HG03432 (cell line): ENCODE results near the gene SRPK2.

Experiments used
- ATAC-seq: cut with Tn5 transposase; IDR thresholded peaks from one replicate; pipeline ENCODE4 v1.9.1; 2021; ENCODE audit warnings: mild to moderate bottlenecking, moderate library complexity; ENCODE audit not compliant: unreplicated experiment

Gene SRPK2

DNA sequence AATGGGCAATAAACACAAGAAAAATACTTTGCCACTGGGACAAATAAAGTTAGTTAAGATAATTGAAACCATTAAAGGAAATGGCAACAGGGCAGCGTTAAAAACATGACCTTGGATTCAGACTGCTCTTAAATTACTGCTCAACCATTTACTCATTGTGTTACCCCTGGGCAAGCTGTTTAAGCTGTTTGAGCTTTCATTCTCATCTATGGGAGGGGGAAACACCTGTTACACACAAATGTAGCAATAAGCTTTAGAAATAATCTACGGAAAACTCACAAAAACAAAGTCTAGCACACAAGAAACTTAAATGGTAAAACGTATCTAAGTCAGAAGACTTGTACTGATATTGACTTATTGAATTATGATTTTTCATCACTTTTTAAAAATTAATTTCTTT lies 237.6 kb downstream of the SRPK2 start:
- no peak for ATAC-seq

DNA sequence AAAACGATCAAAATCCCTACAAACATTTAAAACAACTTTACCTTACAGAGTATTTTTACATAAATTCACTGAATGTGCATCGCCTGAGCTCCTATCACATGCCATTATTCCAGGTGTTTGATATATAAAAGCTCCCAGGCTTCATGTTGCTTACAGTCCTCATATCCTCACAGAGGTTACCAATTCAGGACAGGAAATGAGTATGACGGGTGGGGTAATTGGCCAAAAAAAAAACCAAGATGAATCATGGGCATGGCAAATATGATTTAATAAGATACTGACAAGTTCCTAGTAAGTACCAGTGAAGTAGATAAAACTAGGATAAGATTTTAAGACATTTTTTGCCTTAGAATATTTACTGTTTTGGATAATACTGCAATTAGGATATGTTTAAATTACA lies 238.9 kb downstream of the SRPK2 start:
- no peak for ATAC-seq

DNA sequence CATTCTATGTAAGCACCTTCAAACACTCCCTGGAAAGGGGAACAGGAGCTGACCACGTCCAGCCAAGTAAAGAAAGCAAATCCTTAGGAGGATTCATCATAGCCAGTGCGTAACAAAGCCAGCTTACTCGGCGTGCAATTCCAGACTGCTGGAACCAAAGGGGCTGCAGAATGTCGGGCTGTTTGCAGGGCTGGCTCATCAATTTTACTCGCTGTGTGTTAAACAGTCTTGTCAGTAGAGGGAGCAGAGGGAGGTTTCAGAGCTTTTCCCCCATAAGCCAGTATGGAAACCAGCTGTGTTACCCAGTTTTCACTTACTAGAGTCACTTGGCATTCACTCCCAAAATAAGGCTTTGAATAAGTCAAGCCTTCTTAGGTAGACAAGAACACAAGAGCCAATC lies 247.7 kb downstream of the SRPK2 start:
- no peak for ATAC-seq

DNA sequence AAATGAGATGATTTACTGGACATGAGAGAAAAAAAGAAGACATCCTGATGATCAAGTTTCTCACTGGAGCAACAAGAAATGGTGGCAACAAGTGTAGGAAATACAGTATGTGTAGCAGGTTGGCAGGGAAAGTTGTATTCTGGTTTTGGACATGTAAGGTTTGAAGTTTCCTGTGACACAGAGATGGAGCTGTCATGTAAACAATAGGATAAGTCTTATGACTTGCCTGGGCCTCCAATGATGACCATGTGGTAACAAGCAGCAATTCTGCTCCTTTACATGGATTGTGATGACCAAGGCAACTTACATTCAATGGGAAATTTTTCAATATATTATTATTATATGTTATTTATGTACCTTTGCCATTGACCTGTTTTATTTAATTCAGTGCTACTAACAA lies 249.3 kb downstream of the SRPK2 start:
- no peak for ATAC-seq

DNA sequence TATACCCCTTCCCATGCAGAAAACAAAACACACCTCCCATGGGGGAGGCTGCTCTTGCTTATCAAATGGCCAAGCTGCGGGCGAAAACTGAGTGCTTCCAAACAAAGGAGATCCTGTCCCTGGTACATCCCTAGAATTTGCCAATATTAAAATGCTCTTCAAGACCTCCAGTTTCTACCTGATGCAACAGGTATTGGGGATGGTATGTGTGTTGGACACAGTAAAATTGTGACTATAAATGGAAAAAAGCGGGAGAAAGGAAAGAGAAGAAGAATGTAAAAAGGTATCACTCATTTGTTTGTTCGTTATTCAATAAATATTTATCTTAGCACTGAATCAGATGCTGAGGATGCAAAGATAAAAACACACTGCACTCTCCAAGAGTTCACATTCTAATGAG lies 250.8 kb downstream of the SRPK2 start:
- no peak for ATAC-seq

DNA sequence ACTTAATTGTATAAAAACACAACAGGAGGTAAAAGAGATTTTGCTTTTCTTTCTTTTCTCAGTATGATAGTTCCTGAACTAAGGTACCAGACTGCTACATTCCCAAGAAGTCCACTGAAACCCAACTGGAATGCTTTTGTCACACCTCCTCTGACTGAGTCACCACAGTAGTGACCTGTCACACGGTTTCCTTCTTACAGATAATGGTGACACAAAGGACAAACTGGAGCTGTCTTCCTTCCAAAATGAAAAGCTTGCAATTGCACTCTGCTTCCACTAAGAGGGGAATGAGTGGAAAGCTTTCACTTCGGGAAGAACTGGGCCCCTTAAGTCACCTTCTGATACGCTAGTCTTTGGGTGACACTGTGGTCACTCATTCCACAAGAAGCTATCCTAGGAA lies 252.5 kb downstream of the SRPK2 start:
- no peak for ATAC-seq

DNA sequence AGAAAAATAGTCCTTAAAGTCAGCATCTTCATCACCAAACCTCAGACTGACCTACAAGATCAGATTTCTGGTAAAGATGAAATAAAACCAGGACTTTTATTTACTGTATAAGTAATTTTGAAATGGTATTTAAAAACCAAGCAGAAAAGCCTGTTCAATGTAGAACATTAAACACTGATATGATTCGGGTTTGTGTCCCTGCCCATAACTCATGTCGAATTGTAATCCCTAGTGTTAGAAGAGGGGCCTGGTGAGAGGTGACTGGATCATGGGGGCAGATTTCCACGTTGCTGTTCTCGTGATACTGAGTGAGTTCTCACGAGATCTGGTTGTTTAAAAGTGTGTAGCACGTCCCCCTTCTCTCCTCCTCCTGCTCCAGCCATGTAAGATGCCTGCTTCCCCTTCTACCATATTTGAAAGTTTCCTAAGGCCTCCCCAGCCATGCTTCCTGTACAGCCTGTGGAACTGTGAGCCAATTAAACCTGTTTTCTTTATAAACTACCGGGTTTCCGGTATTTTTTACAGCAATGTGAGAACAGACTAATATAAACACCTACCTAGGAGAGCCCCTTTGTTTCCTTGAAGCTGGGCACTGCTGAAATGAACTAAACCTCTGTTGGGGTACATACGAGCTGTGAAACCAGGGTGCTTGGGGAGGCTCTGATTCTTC lies 254.6 kb downstream of the SRPK2 start:
- ATAC-seq = no peak

DNA sequence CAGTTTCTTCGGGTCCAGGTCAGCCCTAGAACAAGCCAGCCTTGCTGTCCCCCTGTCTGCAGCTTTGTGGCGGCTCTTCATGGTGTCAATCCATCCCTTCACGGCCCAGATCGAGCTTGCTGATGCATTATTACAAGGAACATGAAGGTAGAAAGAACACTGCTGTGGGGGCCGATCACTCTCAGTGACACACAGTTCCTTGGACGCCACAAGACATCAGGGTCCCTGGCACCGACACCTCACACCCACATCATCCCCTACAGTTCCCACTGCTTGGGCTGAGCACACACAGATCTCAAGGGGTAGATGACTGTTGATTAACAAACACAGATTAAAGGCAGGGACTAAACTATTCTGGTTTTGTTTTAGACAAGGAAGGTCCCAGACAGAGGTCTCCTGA lies 255.4 kb downstream of the SRPK2 start:
- ATAC-seq = no peak

DNA sequence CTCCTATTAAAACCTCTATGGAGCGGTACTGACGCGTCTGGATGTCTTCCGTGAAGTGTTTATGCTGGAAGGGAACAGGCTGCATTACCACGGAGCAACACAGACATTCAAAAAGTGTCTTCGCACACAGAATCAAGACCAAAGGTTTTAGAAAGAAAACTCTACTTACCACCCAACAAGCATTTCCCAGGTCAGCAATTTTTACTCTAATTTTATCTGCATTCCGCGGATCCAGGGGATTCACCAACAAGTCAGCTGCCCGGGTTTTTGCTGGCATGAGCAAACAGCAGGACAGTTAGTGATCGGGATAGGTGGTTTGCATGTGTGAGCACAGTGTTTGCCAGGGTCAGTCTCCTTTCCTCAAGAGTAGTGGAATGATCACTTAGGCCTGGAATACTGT lies 255.9 kb downstream of the SRPK2 start:
- ATAC-seq = no peak

DNA sequence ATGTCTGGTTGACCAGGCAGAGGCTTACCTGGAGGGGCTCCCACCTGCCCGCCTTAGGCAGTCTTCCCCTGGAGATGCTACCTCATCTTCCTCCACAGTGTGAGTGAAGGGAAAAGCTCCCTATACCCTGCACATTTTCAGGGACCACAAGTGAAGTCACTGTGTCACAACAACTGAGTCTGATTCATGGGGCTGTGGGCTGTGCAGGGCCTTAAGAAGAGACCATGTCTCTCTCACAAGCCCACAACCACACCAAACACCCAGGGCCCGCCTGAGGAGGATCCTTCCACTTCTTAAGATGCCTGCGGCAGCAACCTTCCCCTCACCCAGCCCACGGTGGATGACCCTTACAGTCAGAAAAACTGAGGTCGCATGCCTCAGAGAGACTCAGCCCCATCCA lies 256.4 kb downstream of the SRPK2 start:
- ATAC-seq = no peak

DNA sequence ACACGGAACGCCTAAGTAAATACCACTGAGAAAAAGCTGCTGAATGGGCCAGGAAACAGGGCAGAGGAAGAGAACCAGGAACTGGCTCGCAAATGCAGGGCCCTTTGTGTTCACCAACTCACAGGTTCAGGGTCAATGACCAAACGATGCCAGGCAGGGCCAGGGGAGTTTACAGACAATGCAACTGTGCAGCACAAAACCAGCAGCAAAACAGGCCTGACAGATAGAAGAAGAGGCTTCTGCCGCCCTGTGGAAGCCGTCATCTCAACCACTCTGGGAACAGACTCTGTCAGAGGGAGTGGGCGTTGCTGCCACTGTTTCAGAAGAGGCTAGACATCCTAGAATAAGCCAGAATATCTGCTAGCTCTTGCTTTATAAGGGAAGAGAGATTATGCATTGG lies 256.8 kb downstream of the SRPK2 start:
- ATAC-seq = no peak

DNA sequence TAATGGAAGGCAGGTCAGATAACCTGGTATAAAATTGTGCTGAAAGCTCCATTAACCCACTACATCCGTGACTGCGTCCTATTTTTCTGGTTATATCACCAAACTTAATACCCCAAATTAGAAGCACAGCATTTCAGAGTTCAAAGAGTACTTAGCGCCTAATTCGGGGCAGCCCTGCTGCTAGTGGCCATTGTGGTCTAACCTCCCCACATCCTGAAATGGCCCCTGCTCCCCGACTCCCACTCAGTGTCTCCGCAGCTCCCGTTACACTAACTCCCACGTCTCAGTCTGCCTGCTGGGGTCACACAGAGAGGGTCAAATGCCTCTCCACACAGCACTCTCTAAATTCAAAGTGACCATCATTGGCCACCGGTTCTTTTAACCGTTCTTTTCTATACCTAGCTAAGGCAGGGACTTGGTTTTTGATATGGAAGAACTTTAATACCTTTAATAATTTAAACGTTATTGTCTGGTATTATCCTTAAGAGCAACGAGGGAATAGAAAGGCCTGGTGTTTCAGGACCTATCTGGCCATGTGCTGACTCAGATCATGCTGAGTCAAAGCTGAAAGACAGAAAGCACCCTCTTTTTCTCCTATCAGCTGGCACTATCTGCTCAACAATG lies 257.6 kb downstream of the SRPK2 start:
- peak; percentile 87 for ATAC-seq

DNA sequence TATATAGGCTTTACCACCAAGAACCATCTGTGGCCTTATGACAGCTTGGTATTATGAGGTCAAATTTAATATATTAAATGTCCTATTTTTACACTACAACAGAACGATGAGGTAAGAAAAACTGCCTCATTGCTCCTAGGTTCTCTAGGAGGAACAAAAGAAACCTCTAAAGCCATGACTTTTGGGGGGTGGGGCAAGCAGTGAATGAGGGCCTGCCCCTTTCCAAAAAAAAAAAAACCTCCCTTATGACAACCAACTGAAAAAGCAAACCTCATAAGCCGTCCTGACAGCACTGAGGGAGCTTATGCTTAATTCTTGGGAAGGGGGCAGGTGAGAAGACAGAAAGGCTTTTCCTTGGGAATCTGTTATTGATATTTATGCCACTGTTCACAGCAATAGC lies 258.1 kb downstream of the SRPK2 start:
- ATAC-seq = no peak

DNA sequence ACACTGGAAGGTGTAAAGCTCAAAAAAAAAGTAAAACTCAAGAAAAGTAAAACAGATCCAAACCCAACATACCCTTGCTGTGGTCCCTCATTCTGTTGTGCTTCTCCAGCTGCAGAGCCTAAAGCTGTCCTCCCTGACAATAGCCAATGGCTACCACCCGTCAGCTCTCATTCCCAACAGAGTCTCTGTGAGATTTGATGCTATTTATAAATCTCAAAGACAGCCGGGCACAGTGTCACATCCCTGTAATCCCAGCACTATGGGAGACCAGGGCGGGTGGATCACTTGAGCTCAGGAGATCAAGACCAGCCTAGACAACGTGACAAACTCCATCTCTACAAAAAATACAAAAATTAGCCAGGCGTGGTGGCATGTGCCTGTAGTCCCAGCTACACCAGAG lies 258.7 kb downstream of the SRPK2 start:
- no peak for ATAC-seq

DNA sequence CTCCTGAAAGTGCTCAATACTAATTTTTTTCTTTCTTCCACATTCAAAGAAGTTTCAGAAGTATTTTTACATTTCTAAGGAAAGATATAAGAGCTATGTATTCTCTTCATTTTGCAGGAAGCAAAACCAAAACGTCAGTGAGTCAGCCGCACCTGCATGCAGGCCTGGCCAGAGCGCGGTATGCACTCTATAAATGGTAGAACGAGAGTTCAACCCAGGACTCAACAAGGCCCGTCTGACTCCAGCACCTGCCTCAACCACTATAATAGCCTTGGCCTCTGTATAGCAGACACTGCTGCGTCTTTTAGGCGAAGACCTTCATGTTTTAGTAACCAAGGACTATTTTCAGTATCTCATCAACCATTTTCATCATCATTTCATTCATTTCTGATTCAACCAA lies 261.5 kb downstream of the SRPK2 start:
- ATAC-seq = no peak

DNA sequence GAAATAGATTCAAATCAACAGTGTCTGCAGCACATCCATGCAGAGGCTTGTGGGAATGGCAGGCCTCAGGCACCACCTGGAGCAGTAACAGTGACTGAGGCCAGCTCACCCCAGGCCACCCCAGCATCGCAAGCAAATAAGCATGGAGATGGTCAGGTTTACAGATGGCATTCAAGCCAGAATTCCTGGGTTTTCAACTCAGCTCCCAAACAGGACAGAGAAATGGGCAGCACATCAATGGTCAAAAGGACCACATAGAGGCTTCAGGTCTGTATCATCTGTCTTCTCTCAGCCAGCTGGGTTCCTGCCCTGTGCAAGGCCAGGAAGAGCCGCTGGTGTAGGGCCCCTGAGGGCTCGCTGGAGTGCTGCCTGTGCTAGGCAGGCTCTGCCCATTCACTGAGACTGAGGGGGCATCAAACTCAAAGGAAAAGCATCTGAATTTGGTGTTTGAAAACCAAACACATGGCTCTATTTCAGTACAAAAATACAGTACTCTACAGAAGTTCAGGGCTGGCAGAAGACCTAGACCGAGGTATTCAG lies 262.2 kb downstream of the SRPK2 start:
- no peak for ATAC-seq

DNA sequence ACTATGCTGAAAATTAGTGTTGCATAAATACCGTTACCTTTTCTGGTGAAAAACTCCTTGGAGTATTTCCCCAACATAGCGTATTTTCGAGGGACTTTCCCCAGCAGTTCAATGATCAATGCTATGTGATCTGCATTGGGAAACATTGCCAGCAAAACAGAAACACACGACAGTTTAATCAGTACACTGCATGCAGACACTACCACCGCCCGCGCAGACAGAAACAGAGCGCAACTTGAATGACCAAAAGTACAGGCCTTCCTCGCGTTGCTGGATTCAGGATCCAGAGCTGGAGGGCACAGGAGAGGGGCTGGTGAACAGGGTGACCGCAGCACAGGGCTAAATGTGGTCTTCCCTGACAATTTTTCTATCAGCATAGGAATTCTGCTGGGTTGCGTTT lies 263.0 kb downstream of the SRPK2 start:
- no peak for ATAC-seq

DNA sequence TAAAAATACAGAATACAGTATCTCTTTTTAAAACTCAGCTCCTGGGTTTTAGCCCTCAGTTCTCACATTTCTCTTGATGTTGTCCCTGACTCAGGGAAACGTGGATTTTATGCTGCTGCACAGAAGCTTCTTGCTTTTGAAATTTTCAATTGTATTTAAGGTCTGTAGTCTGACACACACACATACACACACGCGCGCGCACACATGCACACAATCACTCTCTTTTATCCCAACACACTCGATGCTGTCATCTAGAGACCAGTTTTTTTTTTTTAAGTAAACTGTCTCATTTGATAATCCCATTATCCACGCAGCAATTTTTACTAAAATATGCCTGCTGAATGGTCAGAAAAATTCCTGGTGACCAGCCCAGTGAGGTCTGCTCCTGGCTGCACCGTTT lies 266.1 kb downstream of the SRPK2 start:
- no peak for ATAC-seq

DNA sequence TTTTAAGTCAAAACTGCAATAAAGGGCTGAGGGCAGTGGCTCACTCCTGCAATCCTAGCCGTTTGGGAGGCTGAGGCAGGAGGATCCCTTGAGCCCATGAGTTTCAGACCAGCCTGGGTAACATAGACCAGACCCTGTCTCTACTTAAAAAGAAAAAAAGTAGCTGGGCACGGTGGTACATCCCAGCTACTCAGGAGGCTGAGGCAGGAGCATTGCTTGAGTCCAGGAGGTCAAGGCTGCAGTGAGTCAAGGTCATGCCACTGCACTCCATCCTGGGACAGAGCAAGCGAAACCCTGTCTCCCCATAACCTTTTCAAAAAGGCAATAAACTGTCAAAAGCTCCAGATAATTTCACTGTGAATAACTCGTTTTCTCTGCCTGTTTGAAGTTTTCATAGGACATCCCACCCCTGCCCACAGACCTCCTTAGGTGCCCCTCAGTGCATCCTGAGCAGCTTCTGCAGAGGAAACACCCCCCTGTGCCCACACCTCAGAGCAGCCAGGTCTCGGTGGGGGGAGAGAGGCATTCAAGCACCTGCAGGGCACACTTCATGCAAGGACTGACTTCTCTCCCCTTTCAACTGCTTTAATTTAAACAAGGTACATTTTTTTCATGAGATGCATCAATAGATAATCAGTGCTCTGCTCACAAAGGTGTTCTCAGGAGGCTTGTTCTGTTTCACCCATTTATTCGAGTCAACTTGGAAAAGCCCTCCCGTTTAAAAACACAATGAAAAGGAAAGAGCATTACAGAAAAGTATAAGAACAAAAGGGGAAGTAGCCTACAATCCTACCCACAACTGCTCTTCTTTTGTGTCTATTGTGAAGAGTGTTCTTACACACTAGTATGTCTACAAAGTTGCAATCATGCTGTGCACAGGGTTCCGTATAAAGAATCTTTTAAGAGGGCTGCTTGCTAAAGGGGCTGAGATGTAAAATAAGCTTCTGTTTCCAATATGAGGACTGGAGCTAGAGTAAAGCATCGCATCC lies 269.8 kb downstream of the SRPK2 start:
- ATAC-seq = no peak

DNA sequence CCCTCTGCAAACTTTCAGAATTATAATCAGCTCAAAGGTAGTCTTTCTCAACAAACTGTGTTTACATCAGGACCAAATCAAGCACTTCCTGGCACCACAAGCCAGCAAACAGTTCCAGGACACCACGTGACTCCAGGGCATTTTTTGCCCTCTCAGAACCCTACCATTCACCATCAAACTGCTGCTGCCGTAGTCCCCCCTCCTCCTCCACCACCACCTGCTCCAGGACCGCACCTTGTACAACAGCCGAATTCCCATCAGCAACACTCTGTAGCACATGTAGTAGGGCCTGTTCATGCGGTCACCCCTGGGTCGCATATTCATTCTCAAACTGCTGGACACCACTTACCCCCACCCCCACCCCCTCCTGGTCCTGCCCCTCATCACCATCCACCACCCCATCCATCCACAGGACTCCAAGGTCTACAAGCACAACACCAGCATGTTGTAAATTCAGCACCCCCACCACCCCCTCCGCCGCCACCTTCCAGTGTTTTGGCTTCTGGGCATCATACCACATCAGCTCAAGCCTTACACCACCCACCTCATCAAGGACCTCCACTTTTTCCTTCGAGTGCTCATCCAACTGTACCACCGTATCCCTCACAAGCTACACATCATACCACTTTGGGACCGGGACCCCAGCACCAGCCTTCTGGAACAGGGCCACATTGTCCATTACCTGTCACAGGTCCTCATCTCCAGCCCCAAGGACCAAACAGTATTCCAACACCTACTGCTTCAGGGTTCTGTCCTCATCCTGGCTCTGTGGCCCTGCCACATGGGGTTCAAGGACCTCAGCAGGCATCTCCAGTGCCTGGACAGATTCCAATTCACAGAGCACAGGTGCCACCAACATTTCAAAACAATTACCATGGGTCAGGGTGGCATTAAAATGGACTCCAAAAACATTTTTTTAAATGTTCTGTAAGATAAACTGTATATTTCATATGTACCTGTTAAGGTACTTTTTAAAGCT lies 276.0 kb downstream of the SRPK2 start:
- no peak for ATAC-seq
